Activated B cell treated with CpG ODN at 0.5 μM for 24 hours (primary cell): ENCODE measurements around the gene BATF3. TPM values are rescaled to one million over a fixed set of nuclear protein-coding genes. Genes with fewer than 3 reads are reported as not detected.

Experiments
- ATAC-seq: fragments of 200-7000 bp; cut with Tn5 transposase; one replicate; pipeline ENCODE4 v1.10.0; 2021; ENCODE audit warnings: low read depth, mild to moderate bottlenecking, moderate library complexity
- CTCF ChIA-PET: fragments of 350-600 bp; sonication (Branson Sonifier 250); formaldehyde crosslinking; loops from one replicate; lab custom pipeline; 2021; ENCODE audit warnings: antibody characterized with exemption; lab: Charles Lee
- POLR2A ChIA-PET: fragments of 350-600 bp; sonication (Branson Sonifier 250); formaldehyde crosslinking; loops from one replicate; lab custom pipeline; 2021; ENCODE audit warnings: antibody characterized with exemption; lab: Charles Lee
- DNase-seq: peaks from one replicate; pipeline ENCODE4 v3.0.0; 2022
- H3K27ac Mint-ChIP-seq: one replicate; pipeline ENCODE4 v1.8.0; 2020; ENCODE audit warnings: mixed read lengths
- H3K27me3 Mint-ChIP-seq: one replicate; pipeline ENCODE4 v1.8.0; 2021; ENCODE audit warnings: mixed read lengths
- H3K36me3 Mint-ChIP-seq: one replicate; pipeline ENCODE4 v1.8.0; 2021; ENCODE audit warnings: low read depth, mixed read lengths
- H3K4me1 Mint-ChIP-seq: one replicate; pipeline ENCODE4 v1.8.0; 2021; ENCODE audit warnings: mixed read lengths
- H3K4me3 Mint-ChIP-seq: one replicate; pipeline ENCODE4 v1.8.0; 2020; ENCODE audit warnings: mild to moderate bottlenecking, mixed read lengths
- H3K9me3 Mint-ChIP-seq: one replicate; pipeline ENCODE4 v1.8.0; 2020; ENCODE audit warnings: mixed read lengths
- CTCF ChIP-seq: fragments of 200-600 bp; IDR thresholded peaks from one replicate; pipeline ENCODE4 v1.8.0; 2022; ENCODE audit warnings: antibody characterized with exemption, mild to moderate bottlenecking
- intact Hi-C: fragments of 100-400 bp; cut with micrococcal nuclease; formaldehyde crosslinking; loops from one replicate; pipeline ENCODE4 v1.15.1; 2024
- total RNA-seq: library from RNA; stranded (reverse); gene quantifications from 2 replicates; pipeline ENCODE4 v1.2.3, GENCODE V29; 2022

BATF3 gene
- total RNA-seq, 1 donor from 2014 or later = 23.5 TPM

GRCh38 chr1:212722270-212722957 lies 22.8 kb upstream of the BATF3 start:
- CTCF ChIA-PET = no interaction called here
- Mint-ChIP-seq H3K4me1 (peaks cover 3% of the 10 kb centered on the region), H3K4me3 (no peak overlapping the region), H3K27me3 (peaks cover 2% of the 10 kb centered on the region), H3K9me3 (peaks cover 4% of the 10 kb centered on the region), H3K27ac (no peak overlapping the region), H3K36me3 (peaks cover 4% of the 10 kb centered on the region)
- ATAC-seq = no peak
- intact Hi-C loops = no loop called here
- no peak for DNase-seq
- POLR2A ChIA-PET = interaction anchor here (0.6 kb wide), 1 partner anchor 22 kb away, joined by 4 read pairs; no protein-coding TSS in a partner anchor
- no peak for TF ChIP-seq CTCF

- Mint-ChIP-seq H3K36me3 (peaks cover 4% of the 10 kb centered on the region), H3K27me3 (peaks cover 2% of the 10 kb centered on the region), H3K27ac (no peak overlapping the region), H3K4me3 (no peak overlapping the region), H3K9me3 (peaks cover 4% of the 10 kb centered on the region), H3K4me1 (peaks cover 3% of the 10 kb centered on the region)
- POLR2A ChIA-PET = no interaction called here
- TF ChIP-seq CTCF = no peak
- intact Hi-C loops = no loop called here
- ATAC-seq (no peak), DNase-seq (no peak)
- CTCF ChIA-PET = interaction anchor here (1.4 kb wide), 1 partner anchor 244 kb away, joined by 3 read pairs; no protein-coding TSS in a partner anchor
Observed at GRCh38 chr1:212721388-212722247, 22.0 kb upstream of the BATF3 start.

DNA sequence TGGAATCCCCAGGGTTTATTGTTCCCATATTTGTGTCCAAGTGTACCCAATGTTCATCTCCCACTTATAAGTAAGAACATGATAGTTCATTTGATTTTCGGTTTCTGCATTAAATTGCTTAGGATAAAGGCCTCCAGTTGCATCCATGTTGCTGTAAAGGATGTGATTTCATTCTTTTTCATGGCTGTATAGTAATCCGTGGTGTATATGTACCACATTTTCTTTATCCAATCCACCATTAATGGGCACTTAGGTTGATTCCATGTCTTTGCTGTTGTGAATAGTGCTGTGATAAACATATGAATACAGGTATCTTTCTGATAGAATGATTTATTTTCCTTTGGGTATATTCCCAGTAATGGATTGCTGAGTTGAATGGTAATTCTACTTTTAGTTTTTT lies 20.0 kb upstream of the BATF3 start:
- ATAC-seq (no peak), DNase-seq (no peak)
- intact Hi-C loops = no loop called here
- no peak for TF ChIP-seq CTCF
- peaks cover 4% of the 10 kb centered on the region for H3K9me3 Mint-ChIP-seq
- peaks cover 2% of the 10 kb centered on the region for H3K36me3 Mint-ChIP-seq
- ChIA-PET CTCF (no interaction called here), POLR2A (no interaction called here)
- H3K27ac Mint-ChIP-seq = no peak overlapping the region
- H3K4me3 Mint-ChIP-seq = no peak overlapping the region
- peaks cover 5% of the 10 kb centered on the region for H3K27me3 Mint-ChIP-seq
- H3K4me1 Mint-ChIP-seq = peaks cover 3% of the 10 kb centered on the region

- DNase-seq = no peak
- CTCF ChIA-PET = no interaction called here
- POLR2A ChIA-PET = no interaction called here
Observed at GRCh38 chr1:212718499-212718898, 18.9 kb upstream of the BATF3 start.

More at GRCh38 chr1:212718499-212718898, 18.9 kb upstream of the BATF3 start:
- Mint-ChIP-seq H3K27ac (no peak overlapping the region), H3K27me3 (peaks cover 5% of the 10 kb centered on the region), H3K4me3 (no peak overlapping the region), H3K9me3 (peaks cover 4% of the 10 kb centered on the region), H3K4me1 (peaks cover 3% of the 10 kb centered on the region), H3K36me3 (no peaks in the 10 kb centered on the region)
- TF ChIP-seq CTCF = no peak
- no peak for ATAC-seq
- intact Hi-C loops = no loop called here
